ACC112 (cell line): ENCODE results near the gene KDSR.
A peak's percentile ranks its signal among the peaks of the same experiment; 100 is the strongest.

ENCODE experiments used
- H2AFZ ChIP-seq: fragments of 200-600 bp; sonication (generic); one replicate; pipeline ENCODE4 v1.6.0; 2017; ENCODE audit warnings: antibody characterized with exemption, low read length; ENCODE audit not compliant: unreplicated experiment
- H3K27ac ChIP-seq: fragments of 200-600 bp; sonication (generic); 2 replicates; pipeline ENCODE4 v1.5.1; 2014; ENCODE audit warnings: low read depth, mild to moderate bottlenecking, antibody characterized with exemption, low read length, moderate library complexity
- H3K27me3 ChIP-seq: fragments of 200-600 bp; sonication (generic); 2 replicates; pipeline ENCODE4 v1.6.1; 2014; ENCODE audit warnings: mild to moderate bottlenecking, antibody characterized with exemption, low read length, moderate library complexity, mixed read lengths; ENCODE audit not compliant: insufficient read depth
- H3K36me3 ChIP-seq: fragments of 200-600 bp; sonication (generic); 2 replicates; pipeline ENCODE4 v1.6.1; 2016; ENCODE audit warnings: mild to moderate bottlenecking, antibody characterized with exemption, low read length, moderate library complexity, mixed read lengths; ENCODE audit not compliant: insufficient read depth
- H3K4me1 ChIP-seq: fragments of 200-600 bp; sonication (generic); one replicate; pipeline ENCODE4 v1.6.1; 2016; ENCODE audit warnings: low read length, mixed read lengths; ENCODE audit not compliant: insufficient read depth, unreplicated experiment, control insufficient read depth
- H3K4me3 ChIP-seq: fragments of 200-600 bp; sonication (generic); 2 replicates; pipeline ENCODE4 v1.5.1; 2014; ENCODE audit warnings: mild to moderate bottlenecking, low read depth, low read length
- H3K79me2 ChIP-seq: fragments of 200-600 bp; sonication (generic); one replicate; pipeline ENCODE4 v1.6.0; 2016; ENCODE audit warnings: low read length; ENCODE audit not compliant: control insufficient read depth, unreplicated experiment, insufficient read depth

The KDSR gene

DNA sequence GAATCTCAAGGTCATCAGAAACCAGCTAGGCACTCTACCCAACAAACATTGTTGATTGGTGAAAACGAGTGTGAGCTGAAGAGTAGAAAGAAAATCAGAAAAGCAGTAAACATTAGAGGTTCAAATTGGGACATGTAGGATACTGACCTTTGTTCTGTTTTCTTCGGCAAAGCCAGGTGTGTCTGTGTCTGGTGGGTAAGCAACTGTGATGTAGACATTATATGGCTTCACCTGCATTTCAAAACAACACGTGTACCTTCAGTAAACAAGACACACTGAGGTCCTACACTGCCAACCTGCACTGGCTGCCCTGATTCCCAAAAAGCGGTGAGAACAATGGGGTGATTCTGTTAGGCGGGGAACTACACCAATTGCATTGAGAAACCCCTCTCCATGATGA is 22.7 kb downstream of the KDSR start:
- no peaks in the 10 kb centered on the region for H3K27me3 ChIP-seq
- H3K79me2 ChIP-seq, result no peaks in the 10 kb centered on the region
- H3K4me3 ChIP-seq, result no peak overlapping the region
- no peak overlapping the region for H2AFZ ChIP-seq
- H3K27ac ChIP-seq, result no peak overlapping the region
- H3K4me1 ChIP-seq, result no peaks in the 10 kb centered on the region
- H3K36me3 ChIP-seq, result peaks cover 19% of the 10 kb centered on the region

DNA sequence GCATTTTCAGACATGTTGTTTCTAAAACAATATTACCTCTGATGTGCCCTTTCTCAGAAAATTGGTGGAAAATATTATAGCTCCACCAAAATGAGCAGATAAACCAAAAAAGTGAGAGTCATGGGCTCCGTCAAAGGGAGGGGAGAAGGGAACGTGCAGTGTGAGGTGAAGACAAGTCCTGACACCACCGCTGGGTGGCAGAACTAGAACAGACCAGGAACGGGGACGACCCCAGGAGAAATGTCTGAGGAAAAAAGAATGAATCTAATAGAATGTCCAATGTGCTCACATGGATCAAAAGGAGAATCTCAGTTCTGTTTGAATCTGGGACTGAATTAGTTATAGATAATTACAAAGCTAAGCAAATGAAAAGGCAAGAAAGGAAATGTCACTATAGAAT is 24.8 kb downstream of the KDSR start:
- Histone ChIP-seq H3K79me2 (no peaks in the 10 kb centered on the region), H3K27ac (no peak overlapping the region), H3K4me1 (no peaks in the 10 kb centered on the region), H2AFZ (no peak overlapping the region), H3K36me3 (peaks cover 27% of the 10 kb centered on the region), H3K4me3 (no peak overlapping the region), H3K27me3 (no peaks in the 10 kb centered on the region)

DNA sequence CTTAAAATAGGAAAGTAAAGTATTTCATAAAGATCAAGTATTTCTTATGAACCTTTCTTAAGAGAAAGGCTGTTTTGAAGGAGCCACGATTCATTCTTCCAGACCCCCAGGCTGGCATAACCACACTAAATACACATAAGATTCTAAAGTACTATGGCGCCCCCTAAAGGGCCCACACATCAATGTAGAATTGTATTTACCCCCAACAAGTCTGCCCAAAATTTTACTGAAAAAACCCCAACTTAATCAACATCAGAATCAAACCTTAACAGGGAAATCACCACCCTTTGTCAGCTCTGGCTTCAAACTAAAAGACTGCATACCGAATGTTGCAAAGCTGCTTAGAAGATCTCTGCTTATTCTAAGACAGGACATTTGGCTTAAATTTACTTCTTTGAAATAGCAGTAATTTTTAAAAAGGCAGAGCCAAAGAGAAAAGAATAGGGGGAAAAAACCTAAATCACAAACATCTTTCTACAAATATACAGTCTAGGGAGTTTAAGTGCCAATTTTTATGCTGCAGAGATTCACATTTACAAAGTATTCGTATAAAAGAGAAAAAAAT is 27.0 kb downstream of the KDSR start:
- H3K36me3 ChIP-seq, result peaks cover 31% of the 10 kb centered on the region
- no peak overlapping the region for H3K27ac ChIP-seq
- H3K4me1 ChIP-seq, result peaks cover 15% of the 10 kb centered on the region
- H2AFZ ChIP-seq, result no peak overlapping the region
- H3K4me3 ChIP-seq, result no peak overlapping the region
- no peaks in the 10 kb centered on the region for H3K27me3 ChIP-seq
- no peaks in the 10 kb centered on the region for H3K79me2 ChIP-seq

DNA sequence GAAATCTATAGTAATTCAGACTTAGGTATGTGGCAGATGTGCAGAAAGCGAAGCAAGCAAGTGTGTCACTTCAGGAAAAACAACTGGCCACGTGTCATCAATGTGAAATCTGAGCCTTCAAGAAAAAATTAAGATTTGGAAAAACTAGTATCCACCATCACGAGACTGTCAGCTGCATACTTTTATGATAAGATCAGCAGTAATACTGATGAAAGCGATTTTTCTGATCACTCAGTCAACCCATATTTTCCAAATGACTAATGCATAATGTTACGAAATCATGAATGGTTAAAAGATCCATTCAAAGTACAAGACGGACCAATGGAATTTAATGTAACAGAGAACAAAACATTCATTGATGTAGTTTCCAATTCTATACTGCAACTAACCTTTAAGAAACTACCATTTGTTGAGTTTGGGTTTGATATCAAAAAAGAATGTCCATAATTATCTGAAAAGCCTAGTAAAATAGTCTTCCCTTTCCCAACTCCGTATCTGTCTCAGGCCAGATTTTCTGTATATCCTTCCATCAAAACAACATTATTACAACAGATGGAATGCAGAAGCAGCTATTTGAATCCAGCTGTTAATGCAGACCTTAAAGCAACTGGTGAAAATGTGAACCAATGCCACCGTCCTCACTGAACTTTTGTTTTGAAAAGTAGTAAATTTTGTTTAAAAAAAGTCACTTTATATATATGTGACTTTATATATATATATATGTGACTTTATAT is 30.5 kb downstream of the KDSR start:
- Histone ChIP-seq H3K4me1 (peaks cover 15% of the 10 kb centered on the region), H3K4me3 (0 out of 2 replicates have a peak overlapping the region, but pooled peaks have one; percentile 35), H2AFZ (no peak overlapping the region), H3K36me3 (peaks cover 47% of the 10 kb centered on the region), H3K79me2 (no peaks in the 10 kb centered on the region), H3K27ac (peak overlapping the region; percentile 91), H3K27me3 (no peaks in the 10 kb centered on the region)

DNA sequence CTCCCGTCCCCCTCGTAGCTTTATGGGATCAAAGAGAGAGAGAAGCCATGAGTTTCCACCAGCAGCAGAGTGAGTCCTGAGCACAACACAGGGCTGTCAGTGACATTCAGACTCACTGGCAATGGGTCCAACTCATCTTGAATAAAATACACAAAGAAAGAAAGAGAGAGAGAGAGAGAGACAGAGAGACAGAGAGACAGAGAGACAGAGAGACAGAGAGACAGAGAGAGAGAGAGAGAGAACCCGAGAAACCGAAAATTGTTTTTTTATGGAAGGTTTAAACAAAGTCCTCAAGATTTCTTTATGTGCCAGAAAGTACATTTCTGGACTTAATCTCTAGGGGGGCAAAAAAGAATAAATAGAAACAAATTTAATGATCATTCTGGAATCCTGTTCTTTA is 35.9 kb downstream of the KDSR start:
- Histone ChIP-seq H3K36me3 (peaks cover 43% of the 10 kb centered on the region), H3K27me3 (no peaks in the 10 kb centered on the region), H3K27ac (no peak overlapping the region), H3K79me2 (no peaks in the 10 kb centered on the region), H2AFZ (no peak overlapping the region), H3K4me3 (no peak overlapping the region), H3K4me1 (peaks cover 11% of the 10 kb centered on the region)

DNA sequence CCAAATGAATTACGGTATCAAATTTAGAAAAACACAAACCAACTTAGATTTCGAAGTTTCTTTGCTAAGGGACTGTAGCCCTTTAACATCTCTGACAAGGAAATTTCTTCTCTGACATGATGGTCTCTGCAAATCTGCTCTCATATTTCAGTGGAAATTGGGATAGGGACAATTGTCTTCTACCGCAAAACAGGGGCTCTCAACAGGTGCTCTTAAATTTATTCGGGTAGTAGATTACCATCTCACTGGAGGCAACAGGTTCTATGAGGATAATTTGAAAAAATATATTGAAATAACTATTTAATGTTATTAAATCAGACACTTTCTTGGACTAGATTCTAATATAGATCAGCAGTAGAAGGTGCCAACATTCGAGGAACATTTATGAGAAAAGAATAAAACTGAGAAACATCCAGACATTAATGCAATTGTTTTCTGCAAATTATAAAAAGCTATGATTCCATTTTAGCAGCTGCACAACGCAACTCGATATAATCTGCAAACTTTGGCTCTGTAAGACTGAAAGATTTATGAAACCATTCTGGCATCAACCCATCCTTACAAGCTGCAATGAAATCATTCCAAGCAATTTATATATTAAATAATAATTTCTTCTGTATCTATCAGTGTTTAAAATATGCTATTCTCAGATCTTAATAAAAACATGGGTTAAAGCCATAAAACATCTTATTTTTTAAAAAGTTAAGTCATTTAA is 37.4 kb downstream of the KDSR start:
- no peaks in the 10 kb centered on the region for H3K79me2 ChIP-seq
- no peak overlapping the region for H3K4me3 ChIP-seq
- no peak overlapping the region for H2AFZ ChIP-seq
- H3K4me1 ChIP-seq, result no peaks in the 10 kb centered on the region
- H3K27ac ChIP-seq, result no peak overlapping the region
- H3K36me3 ChIP-seq, result peaks cover 30% of the 10 kb centered on the region
- no peaks in the 10 kb centered on the region for H3K27me3 ChIP-seq

DNA sequence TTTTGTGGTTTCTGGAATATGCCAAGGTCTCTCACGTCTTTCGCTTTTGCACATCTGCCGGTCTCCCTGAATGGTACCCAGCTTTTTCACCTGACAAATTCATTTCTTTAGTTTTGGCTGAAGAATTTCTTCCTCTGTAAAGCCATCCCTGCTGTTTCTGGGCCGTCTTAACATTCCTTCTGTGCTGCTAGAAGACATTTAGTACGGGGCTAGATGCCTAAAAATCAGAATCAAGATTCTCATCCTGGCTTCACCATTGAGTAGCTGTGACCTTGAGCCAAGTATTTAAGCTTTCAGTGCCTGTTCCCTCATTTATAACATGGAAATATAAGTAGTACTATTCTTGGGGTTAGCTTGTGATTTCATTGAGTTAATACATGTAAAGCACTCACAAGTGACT is 41.0 kb downstream of the KDSR start:
- no peak overlapping the region for H3K27ac ChIP-seq
- H3K4me1 ChIP-seq, result peaks cover 9% of the 10 kb centered on the region
- H3K79me2 ChIP-seq, result no peaks in the 10 kb centered on the region
- H3K4me3 ChIP-seq, result no peak overlapping the region
- no peaks in the 10 kb centered on the region for H3K27me3 ChIP-seq
- H2AFZ ChIP-seq, result no peak overlapping the region
- H3K36me3 ChIP-seq, result peaks cover 9% of the 10 kb centered on the region

DNA sequence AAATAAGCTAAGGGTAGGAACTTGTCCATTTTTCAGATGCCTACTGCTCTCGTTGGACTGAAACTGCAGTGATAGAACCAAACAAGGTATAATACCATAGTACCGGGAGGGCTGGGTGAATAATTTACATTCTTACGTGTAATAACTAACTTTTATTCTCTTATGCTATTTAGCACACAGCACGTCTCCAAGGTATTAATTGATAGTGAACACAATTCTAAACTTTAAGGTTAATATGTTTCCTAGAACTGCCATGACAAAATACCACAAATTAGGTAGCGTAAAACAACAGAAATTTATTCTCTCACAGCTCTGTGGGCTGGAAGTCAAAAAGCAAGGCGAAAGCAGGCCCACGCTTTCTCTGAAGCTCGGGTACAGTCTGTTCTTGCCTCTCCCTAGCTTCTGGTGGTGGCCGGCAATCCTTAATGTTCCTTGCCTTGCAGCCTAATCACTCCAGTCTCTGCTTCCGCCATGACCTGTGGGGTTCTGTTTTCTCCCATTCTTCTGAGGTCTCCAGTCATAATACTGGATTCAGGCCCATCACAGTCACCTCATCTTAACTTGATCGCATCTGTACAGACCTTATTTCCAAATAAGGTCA is 41.8 kb downstream of the KDSR start:
- no peaks in the 10 kb centered on the region for H3K27me3 ChIP-seq
- no peak overlapping the region for H3K27ac ChIP-seq
- peaks cover under 1% of the 10 kb centered on the region for H3K36me3 ChIP-seq
- peaks cover 9% of the 10 kb centered on the region for H3K4me1 ChIP-seq
- no peak overlapping the region for H3K4me3 ChIP-seq
- H2AFZ ChIP-seq, result no peak overlapping the region
- no peaks in the 10 kb centered on the region for H3K79me2 ChIP-seq

DNA sequence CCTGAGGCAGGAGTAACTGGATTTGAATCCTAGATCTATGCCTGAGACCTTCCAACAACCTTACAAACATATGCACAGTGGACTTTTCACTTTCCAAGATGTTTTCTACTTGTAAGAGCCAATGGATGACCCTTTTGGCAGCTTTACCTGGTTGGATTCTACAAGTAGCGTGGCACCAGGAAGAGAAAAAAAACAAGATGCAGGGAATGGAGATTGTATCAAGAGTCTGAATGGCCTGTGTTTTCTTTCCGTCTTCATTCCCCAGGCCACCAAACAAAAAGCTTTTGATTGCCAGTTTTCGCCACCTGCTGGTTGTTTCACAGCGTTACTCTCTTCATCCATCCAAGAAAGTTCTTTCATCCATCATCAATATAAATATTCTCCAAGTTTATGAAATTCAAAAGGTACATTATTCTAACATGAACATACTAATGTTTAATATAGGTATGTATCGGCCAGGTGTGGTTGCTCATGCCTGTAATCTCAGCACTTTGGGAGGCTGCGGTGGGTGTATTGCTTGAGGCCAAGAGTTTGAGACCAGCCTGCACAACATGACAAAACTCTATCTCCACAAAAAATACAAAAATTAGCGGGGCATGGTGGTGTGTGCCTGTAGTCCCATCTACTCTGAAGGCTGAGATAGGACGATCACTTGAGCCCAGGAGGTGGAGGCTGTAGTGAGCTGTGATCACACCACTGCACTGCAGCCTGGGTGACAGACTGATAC is 43.9 kb downstream of the KDSR start:
- Histone ChIP-seq H3K27ac (no peak overlapping the region), H3K27me3 (peaks cover 9% of the 10 kb centered on the region; the same call in 1 of the 2 replicates), H3K4me3 (0 out of 2 replicates have a peak overlapping the region, but pooled peaks have one; percentile 13), H3K4me1 (peaks cover 10% of the 10 kb centered on the region), H3K36me3 (no peaks in the 10 kb centered on the region), H2AFZ (peak overlapping the region; percentile 84), H3K79me2 (no peaks in the 10 kb centered on the region)

DNA sequence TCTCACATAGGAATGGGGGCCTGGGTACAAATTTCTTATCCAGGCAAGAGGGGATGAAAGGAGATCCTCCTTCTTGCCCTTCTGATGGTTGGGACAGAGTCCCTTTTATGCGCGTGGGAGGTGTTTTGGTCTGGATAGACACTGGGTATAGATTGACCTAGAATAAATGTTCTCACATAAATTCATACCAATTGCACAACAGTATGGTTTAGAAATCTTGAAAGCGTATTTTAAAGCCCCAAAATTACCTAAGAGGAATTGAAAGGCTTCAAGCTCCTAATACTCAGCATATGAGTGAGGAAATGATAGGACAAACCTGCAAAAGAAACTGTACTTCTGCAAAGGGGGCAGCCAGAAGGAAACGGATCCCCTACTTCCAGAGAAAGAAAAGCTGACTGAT is 44.8 kb downstream of the KDSR start:
- Histone ChIP-seq H3K36me3 (no peaks in the 10 kb centered on the region), H3K4me1 (peaks cover 19% of the 10 kb centered on the region), H2AFZ (no peak overlapping the region), H3K27me3 (peaks cover 17% of the 10 kb centered on the region), H3K27ac (no peak overlapping the region), H3K79me2 (no peaks in the 10 kb centered on the region), H3K4me3 (0 out of 2 replicates have a peak overlapping the region, but pooled peaks have one; percentile 13)
